ENCODE results near the gene LDLRAD4.

LDLRAD4 gene

DNA sequence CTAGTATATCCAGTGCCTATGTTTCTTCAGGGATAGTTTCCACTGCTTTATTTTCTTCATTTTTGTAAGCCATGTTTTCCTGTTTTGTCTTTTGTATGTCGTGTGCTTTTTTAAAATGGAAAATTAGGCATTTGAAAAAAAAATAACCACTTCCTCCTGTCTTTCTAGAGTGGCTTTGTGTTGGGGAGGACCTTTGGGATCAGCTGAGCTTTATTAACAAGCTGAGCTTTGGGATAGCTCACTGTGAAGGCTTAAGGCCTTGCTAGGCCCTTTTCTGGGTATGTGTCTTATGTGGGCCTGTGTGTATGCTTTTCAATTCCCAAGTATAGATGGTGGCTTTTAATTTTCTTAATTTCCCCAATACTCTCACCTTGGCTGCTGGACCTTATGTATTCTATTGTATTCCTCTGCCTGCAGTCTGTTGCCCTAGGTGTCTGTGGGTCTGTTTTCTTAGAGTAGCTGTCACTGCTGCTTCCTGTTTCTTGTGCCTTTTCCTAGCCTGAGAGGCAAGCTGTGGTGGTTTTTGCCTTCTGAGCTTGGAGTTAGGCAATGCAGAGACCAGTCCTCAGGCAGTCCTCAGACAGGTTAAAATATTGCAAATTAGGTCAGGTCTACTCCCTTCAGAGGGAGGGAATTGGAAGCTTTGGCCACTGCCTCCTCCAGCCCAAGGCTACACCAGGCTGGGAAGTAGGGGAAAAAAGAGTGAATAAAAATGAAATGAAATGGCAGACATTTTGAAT is 134.7 kb downstream of the LDLRAD4 start:
- Histone ChIP-seq H3K79me2 (ENCODE audit: insufficient read depth, low read depth) (no peaks in the 10 kb centered on the region), H3K4me3 (IDR thresholded peaks at IDR 0.05; ENCODE audit: insufficient read depth, low read depth, low read length) (no peak overlapping the region), H2AFZ (ENCODE audit: low read depth) (no peak overlapping the region), H3K36me3 (ENCODE audit: insufficient read depth) (no peaks in the 10 kb centered on the region), H3K27me3 (ENCODE audit: insufficient read depth, low read depth) (no peaks in the 10 kb centered on the region), H4K20me1 (ENCODE audit: insufficient read depth) (no peaks in the 10 kb centered on the region), H3K4me1 (ENCODE audit: low read depth, poor library complexity, severe bottlenecking) (no peaks in the 10 kb centered on the region), H3K4me2 (no peak overlapping the region), H3K27ac (no peak overlapping the region), H3K9ac (no peak overlapping the region)
- TF ChIP-seq, protein P1, sequence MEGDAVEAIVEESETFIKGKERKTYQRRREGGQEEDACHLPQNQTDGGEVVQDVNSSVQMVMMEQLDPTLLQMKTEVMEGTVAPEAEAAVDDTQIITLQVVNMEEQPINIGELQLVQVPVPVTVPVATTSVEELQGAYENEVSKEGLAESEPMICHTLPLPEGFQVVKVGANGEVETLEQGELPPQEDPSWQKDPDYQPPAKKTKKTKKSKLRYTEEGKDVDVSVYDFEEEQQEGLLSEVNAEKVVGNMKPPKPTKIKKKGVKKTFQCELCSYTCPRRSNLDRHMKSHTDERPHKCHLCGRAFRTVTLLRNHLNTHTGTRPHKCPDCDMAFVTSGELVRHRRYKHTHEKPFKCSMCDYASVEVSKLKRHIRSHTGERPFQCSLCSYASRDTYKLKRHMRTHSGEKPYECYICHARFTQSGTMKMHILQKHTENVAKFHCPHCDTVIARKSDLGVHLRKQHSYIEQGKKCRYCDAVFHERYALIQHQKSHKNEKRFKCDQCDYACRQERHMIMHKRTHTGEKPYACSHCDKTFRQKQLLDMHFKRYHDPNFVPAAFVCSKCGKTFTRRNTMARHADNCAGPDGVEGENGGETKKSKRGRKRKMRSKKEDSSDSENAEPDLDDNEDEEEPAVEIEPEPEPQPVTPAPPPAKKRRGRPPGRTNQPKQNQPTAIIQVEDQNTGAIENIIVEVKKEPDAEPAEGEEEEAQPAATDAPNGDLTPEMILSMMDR (conservative IDR thresholded peaks at IDR 0.05; ENCODE audit: low read depth, low read length), result no peak

DNA sequence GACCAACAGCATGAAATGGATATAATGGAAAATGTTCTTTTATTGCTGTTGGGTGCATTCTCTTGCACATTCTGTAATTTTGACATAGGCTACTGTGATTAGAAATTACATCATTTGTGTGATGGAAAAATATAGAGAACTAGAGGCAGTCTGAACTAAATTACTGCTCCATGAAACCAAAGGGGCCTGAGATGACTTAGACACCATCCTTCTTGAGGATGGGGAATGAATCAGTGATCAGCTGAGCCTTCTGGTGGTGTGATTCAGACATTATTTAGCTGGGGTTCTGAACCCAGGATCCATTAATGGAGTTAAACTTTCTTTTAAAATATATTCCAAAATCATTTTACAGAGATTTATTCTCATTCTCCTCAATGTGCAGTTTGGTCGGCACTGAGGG is 135.8 kb downstream of the LDLRAD4 start:
- H3K36me3 ChIP-seq (ENCODE audit: insufficient read depth), result no peaks in the 10 kb centered on the region
- no peaks in the 10 kb centered on the region for H3K4me1 ChIP-seq (ENCODE audit: low read depth, poor library complexity, severe bottlenecking)
- H2AFZ ChIP-seq (ENCODE audit: low read depth), result no peak overlapping the region
- H3K9ac ChIP-seq, result no peak overlapping the region
- H3K4me3 ChIP-seq (IDR thresholded peaks at IDR 0.05; ENCODE audit: insufficient read depth, low read depth, low read length), result no peak overlapping the region
- no peaks in the 10 kb centered on the region for H3K27me3 ChIP-seq (ENCODE audit: insufficient read depth, low read depth)
- H4K20me1 ChIP-seq (ENCODE audit: insufficient read depth), result no peaks in the 10 kb centered on the region
- no peak overlapping the region for H3K4me2 ChIP-seq
- no peaks in the 10 kb centered on the region for H3K79me2 ChIP-seq (ENCODE audit: insufficient read depth, low read depth)
- TF ChIP-seq, protein P1 (conservative IDR thresholded peaks at IDR 0.05; ENCODE audit: low read depth, low read length), result no peak
- H3K27ac ChIP-seq, result no peak overlapping the region

DNA sequence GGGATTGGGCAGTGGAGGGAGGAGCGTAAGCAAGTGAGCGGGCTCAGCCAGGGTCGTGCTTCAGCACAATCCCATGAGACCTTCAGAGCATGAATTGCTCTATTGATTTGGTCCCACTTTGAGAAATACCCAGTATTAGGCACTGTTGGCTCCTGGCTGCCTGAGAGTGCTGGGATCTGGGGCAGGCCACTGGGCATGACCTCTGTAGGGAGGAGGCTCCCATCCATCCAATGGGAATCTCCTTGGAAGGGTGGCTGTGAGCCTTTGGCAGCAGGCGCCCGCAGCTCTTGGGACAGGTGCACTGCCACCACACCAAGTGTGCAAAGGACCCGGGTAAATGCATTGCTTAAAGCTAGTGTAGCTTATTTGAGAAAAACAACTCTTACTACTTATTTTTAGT is 137.5 kb downstream of the LDLRAD4 start:
- TF ChIP-seq, protein P1 (conservative IDR thresholded peaks at IDR 0.05; ENCODE audit: low read depth, low read length), result no peak

DNA sequence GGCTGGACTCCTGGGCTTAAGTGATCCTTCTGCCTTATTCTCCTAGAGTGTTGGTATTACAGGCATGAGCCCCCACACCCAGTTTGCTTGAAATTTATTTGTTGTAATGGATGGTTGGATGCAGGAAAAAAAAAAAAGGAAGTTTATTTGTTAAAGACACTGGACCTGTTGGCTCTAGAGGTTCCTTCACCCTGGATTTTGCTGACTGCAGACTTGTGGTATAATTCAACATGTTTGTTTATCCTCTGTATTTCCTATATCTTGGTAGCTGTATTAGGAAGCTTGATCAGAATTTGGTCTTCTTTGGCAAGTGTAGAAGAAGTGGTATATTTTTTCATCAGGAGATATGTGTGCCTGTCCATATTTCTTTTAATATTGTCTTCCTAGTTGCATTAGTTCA is 138.7 kb downstream of the LDLRAD4 start:
- H3K4me2 ChIP-seq, result no peak overlapping the region
- no peak overlapping the region for H3K27ac ChIP-seq
- H3K36me3 ChIP-seq (ENCODE audit: insufficient read depth), result no peaks in the 10 kb centered on the region
- H3K9ac ChIP-seq, result no peak overlapping the region
- H3K4me3 ChIP-seq (IDR thresholded peaks at IDR 0.05; ENCODE audit: insufficient read depth, low read depth, low read length), result no peak overlapping the region
- H2AFZ ChIP-seq (ENCODE audit: low read depth), result no peak overlapping the region
- H3K27me3 ChIP-seq (ENCODE audit: insufficient read depth, low read depth), result no peaks in the 10 kb centered on the region
- no peaks in the 10 kb centered on the region for H3K4me1 ChIP-seq (ENCODE audit: low read depth, poor library complexity, severe bottlenecking)
- no peaks in the 10 kb centered on the region for H4K20me1 ChIP-seq (ENCODE audit: insufficient read depth)
- H3K79me2 ChIP-seq (ENCODE audit: insufficient read depth, low read depth), result no peaks in the 10 kb centered on the region
- TF ChIP-seq, protein P1 (conservative IDR thresholded peaks at IDR 0.05; ENCODE audit: low read depth, low read length), result no peak

More for the DNA sequence above, 137.5 kb downstream of the LDLRAD4 start:
- H3K4me3 ChIP-seq (IDR thresholded peaks at IDR 0.05; ENCODE audit: insufficient read depth, low read depth, low read length), result no peak overlapping the region
- H4K20me1 ChIP-seq (ENCODE audit: insufficient read depth), result no peaks in the 10 kb centered on the region
- no peak overlapping the region for H2AFZ ChIP-seq (ENCODE audit: low read depth)
- no peak overlapping the region for H3K4me2 ChIP-seq
- H3K27ac ChIP-seq, result no peak overlapping the region
- H3K27me3 ChIP-seq (ENCODE audit: insufficient read depth, low read depth), result no peaks in the 10 kb centered on the region
- H3K9ac ChIP-seq, result no peak overlapping the region
- no peaks in the 10 kb centered on the region for H3K4me1 ChIP-seq (ENCODE audit: low read depth, poor library complexity, severe bottlenecking)
- H3K36me3 ChIP-seq (ENCODE audit: insufficient read depth), result no peaks in the 10 kb centered on the region
- H3K79me2 ChIP-seq (ENCODE audit: insufficient read depth, low read depth), result no peaks in the 10 kb centered on the region
